Myocyte (in vitro differentiated cells): ENCODE measurements around the gene OLFM4. TPM values are rescaled to one million over a fixed set of nuclear protein-coding genes. Genes with fewer than 3 reads are reported as not detected.
"Not testable (repeated sequence)": the region's sequence is repeated elsewhere in the genome, so short reads cannot be mapped to it uniquely, and the experiment has no call there.

Source experiments
- DNase-seq: peaks from one replicate; pipeline ENCODE4 v3.0.0-alpha.2; 2012; ENCODE audit warnings: low read depth
- total RNA-seq: library from RNA; depleted of rRNA; stranded (reverse); fragments of >200 nt; gene quantifications from 2 replicates; pipeline ENCODE4 v1.2.3, GENCODE V29; 2014

The OLFM4 gene
- total RNA-seq, 1 donor from 2014 or later = not detected

GRCh38 chr13:53014018-53014417 lies 14.6 kb upstream of the OLFM4 start:
- not testable (repeated sequence) for DNase-seq

- no peak for DNase-seq
Observed at GRCh38 chr13:53014495-53015443, 13.8 kb upstream of the OLFM4 start.

- no peak for DNase-seq
Observed at GRCh38 chr13:53015971-53016370, 12.6 kb upstream of the OLFM4 start.

GRCh38 chr13:53017433-53017970 lies 11.1 kb upstream of the OLFM4 start:
- DNase-seq = no peak

GRCh38 chr13:53018690-53019647 lies 9.6 kb upstream of the OLFM4 start:
- no peak for DNase-seq

DNA sequence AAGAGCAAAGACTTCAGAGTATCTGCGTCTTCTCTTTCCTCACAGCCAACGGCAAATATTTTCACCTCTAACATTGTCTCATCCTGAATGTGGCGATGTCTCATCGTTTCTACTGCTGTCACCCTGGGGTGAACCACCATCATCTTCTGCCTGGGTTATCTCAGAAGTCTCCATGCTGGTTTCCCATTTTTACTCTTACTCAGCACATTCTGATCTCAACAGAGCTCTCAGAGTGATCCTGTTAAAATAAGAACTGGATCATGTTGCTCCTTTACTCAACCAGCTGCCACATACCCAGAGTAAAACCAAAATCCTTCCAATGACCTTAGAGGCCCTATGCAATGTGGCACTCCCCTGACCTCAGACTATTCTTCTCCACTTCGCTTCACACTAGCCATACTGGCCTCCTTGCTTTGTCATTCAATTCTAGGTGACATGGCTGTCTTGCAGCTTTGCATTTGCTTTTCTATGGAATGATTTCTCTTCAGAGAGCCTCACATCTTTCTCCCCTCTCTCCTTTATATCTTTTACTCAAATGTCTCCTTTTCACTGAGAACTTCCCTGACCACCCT lies 7.8 kb upstream of the OLFM4 start:
- DNase-seq = no peak

GRCh38 chr13:53023246-53023645 lies 5.4 kb upstream of the OLFM4 start:
- DNase-seq = no peak

GRCh38 chr13:53028063-53028462 lies 550 bp upstream of the OLFM4 start:
- DNase-seq = no peak

DNA sequence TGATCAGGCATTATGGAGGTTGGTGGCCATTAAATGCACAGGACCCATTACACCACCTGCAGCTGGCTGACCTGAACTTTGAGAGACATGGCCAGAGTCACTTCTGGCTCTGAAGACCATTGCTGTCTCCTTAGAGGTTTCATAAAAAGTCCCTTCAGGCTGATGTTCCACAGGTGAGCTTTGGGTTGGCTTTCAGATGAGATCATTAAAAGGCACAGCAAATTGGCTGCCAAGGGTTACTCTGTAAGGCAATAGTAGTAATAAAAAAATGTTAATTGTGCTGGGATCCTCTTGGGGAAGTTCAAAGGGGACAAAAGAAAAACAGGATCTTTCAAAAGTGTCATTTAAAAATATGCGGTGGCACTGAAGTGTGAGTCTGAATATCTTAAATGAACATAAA lies 4.2 kb downstream of the OLFM4 start:
- no peak for DNase-seq

DNA sequence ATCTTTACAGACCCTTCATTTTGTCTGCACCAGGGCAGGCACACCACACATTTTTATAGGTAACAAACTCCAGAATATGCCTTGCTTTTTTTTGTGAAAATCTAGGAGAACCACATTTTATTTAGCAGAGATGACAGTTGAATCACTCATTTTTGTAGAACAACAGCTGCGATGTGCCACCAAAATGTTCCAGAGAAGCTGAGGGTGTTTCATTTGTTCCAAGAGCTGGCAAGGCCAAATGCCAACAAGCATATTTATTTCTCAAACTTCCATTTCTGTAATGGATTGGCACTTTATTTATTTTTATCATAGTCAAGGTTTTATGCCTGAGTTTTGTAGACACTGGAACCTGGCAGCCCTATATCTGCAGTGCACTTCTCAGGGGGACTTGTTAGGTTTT lies 10.4 kb downstream of the OLFM4 start:
- DNase-seq = no peak

DNA sequence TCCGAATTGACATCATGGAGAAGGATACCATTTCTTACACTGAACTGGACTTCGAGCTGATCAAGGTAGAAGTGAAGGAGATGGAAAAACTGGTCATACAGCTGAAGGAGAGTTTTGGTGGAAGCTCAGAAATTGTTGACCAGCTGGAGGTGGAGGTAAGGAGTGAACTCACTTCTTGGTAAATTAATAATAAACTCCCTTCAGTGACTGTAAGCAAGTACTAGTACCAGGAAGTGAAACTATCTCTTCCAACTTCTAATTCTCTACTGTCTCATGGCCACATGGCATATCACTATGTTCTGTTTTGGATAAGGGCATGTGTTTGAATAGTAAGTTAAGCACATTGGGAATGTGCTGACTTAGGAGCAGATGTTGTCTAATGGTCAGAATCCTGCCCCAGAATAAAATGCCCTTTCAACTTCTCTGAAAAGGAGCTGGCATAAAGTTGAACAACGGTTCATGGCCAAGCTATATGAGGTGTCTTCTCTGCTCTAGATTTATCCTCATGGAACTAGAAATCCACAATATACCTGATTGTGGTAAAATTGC lies 13.4 kb downstream of the OLFM4 start:
- no peak for DNase-seq

DNA sequence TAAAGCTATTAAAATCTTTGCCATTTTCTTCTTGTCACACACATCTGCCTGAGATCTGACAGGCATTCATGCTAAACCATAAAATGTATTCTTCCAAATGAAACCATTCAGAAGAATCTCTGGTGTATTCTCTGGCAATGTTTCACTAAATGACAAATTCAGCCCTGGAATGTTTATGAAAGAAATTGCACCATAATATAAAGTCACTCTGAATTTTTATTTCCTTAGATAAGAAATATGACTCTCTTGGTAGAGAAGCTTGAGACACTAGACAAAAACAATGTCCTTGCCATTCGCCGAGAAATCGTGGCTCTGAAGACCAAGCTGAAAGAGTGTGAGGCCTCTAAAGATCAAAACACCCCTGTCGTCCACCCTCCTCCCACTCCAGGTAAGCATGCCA lies 14.3 kb downstream of the OLFM4 start:
- DNase-seq = no peak

- DNase-seq = no peak
Observed at GRCh38 chr13:53043398-53043797, 14.8 kb downstream of the OLFM4 start.

- no peak for DNase-seq
Observed at GRCh38 chr13:53045189-53045588, 16.6 kb downstream of the OLFM4 start.

DNA sequence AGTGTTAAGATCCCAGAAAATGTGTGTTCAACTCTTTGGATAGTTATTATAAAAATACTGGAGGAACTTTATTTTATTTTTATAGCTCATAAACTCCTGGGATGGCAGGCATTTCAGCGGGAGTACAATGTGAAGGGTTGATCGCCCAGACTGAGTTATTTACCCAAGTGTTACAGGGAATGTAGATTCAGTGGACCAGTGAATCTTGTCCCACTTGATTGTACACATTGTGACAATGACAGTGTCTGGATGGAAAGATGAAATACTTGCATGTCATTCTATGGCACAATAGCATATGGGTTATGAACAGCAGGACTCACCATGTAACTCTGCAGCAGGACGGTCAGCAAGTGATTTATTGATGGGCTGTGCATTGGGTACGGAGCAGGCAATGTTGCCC lies 20.3 kb downstream of the OLFM4 start:
- DNase-seq = no peak

DNA sequence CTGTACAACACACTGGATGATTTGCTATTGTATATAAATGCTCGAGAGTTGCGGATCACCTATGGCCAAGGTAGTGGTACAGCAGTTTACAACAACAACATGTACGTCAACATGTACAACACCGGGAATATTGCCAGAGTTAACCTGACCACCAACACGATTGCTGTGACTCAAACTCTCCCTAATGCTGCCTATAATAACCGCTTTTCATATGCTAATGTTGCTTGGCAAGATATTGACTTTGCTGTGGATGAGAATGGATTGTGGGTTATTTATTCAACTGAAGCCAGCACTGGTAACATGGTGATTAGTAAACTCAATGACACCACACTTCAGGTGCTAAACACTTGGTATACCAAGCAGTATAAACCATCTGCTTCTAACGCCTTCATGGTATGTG lies 21.5 kb downstream of the OLFM4 start:
- no peak for DNase-seq

- no peak for DNase-seq
Observed at GRCh38 chr13:53052675-53053074, 24.1 kb downstream of the OLFM4 start.

- DNase-seq = no peak
Observed at GRCh38 chr13:53054569-53054968, 26.0 kb downstream of the OLFM4 start.

DNA sequence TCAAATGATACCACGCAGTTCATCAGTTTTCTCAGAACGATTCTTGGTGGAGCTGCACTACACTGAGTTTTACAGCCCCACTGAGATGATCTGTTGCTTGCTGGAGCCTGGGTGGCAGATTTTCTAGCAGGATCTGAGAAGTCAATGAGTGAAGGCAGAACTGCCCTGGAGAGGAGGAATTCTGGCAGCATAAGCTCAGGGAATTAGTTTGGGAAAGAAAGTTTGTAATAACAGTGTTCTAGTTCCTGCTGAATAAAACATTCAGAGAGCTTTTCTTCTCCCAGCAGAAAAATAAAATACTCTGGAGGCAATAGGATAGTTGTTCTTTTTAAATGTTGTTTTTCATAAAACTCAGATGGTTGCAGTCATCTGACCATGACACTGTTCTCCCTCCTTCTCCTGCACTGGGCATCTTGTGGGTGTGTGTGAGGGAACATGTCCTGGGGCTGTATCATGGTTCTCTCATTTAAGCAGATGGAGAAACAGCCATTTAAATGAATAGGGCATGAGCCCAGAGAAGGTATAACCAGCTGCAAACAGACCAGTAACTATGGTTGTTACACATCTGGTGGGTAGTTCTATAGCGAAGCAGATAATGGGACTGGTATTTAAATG lies 29.6 kb downstream of the OLFM4 start:
- DNase-seq = no peak

GRCh38 chr13:53060840-53061490 lies 32.4 kb downstream of the OLFM4 start:
- no peak for DNase-seq
